H1 (cell line): ENCODE results near the gene ZNF692. TPM values are rescaled to one million over a fixed set of nuclear protein-coding genes. Genes with fewer than 3 reads are reported as not detected.

ENCODE experiments used
- EGR1 ChIP-seq: IDR thresholded peaks from 2 replicates; pipeline ENCODE4 v1.6.1; 2011; ENCODE audit warnings: low read depth, low read length, borderline replicate concordance
- HDAC6 ChIP-seq: IDR thresholded peaks from one replicate; pipeline ENCODE4 v1.7.1; 2012; ENCODE audit warnings: low read depth, mild to moderate bottlenecking, inconsistent platforms, low read length, moderate library complexity
- polyA plus RNA-seq, 7 experiments: library from polyadenylated mRNA; depleted of rRNA in 3 of 7; stranded (reverse) in 5 of 7; unstranded in 2 of 7; fragments of >200 nt in 5 of 7; fragments of 200-250 nt in 2 of 7; gene quantifications; 1 replicate in 5 of 7; 2 replicates in 1 of 7; 4 replicates in 1 of 7; pipeline versions ENCODE4 v1.2.1 to v1.2.3, GENCODE V29; 2011 to 2013; ENCODE audit warnings: missing spikeins in 2 of 7, mixed read lengths in 2 of 7
- total RNA-seq: library from RNA; stranded (reverse); fragmentation: NEBNext Ultra II Directional; extraction: Animal tissue kit (Norgen Biotek cat#: 25700); gene quantifications from 2 replicates; pipeline ENCODE4 v1.2.1, GENCODE V29; 2021

Gene ZNF692
- total and polyA plus RNA-seq, 2 of the 8 experiments (the other 6 are each of a cell fraction or from before 2014, with no cell fraction given) = 38.4 to 52.3 TPM

DNA sequence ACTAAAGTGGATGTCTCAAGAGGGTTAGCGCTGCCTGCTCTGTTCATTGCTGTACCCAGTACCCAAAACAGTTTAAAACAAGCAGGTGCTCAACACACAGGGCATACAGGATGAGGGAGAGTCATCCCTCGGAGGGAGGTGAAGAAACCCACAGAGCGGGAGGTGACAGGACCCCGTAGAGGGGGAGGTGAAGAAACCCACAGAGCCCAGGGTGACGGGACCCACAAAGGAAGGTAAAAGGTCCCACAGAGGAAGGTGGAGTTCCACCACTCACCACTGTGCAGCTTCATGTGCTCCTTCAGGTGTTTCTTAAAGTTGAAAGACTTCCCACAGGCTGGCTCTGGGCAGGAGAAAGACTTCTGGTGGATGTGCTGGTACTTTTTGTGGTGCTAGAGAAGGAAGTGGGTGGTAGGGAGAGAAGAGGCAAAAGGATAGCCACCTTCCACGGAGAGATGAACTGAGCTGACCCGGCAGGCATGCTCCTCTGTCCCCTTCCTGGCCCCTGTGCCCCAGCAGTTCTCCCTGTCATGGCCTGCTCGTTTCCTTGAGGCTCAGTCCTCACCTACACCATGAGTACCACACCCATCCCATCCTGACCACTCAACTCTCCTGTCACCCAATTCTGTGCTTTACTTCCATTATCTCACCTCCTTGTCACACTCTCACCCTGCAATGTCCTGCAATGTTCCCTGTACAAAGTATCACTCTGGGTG, 5.1 kb downstream of the ZNF692 start (continued):
- TF ChIP-seq HDAC6 = no peak
- no peak for TF ChIP-seq EGR1
